ENCODE results near the gene HTR5A.

DNA sequence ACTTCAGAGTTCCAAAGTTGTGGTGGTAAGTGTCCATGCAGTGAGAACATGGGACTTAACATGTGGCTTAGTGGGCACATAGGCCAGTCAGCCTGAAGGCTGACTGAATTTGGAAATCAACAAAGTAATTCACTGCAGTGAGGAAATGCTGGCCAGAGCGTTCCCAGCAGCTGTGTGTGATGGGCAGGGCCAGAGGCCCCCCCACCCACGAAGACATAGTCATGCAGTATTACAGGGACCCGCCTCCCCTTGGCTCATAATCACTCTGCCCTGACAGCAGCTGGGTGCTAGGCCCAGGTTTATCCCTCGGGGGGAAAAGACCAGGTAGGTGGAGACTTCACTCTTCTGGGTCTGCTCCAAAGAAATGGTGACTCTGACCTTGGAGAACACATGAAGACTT, 33.7 kb downstream of the HTR5A start:
- TF ChIP-seq TCF4 (CRISPR knock-in tag; IDR thresholded peaks at IDR 0.05; ENCODE audit: borderline replicate concordance), result no peak
- TF ChIP-seq, protein P1, sequence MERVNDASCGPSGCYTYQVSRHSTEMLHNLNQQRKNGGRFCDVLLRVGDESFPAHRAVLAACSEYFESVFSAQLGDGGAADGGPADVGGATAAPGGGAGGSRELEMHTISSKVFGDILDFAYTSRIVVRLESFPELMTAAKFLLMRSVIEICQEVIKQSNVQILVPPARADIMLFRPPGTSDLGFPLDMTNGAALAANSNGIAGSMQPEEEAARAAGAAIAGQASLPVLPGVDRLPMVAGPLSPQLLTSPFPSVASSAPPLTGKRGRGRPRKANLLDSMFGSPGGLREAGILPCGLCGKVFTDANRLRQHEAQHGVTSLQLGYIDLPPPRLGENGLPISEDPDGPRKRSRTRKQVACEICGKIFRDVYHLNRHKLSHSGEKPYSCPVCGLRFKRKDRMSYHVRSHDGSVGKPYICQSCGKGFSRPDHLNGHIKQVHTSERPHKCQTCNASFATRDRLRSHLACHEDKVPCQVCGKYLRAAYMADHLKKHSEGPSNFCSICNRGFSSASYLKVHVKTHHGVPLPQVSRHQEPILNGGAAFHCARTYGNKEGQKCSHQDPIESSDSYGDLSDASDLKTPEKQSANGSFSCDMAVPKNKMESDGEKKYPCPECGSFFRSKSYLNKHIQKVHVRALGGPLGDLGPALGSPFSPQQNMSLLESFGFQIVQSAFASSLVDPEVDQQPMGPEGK (CRISPR knock-in tag; IDR thresholded peaks at IDR 0.05; ENCODE audit: borderline replicate concordance), result no peak
- TF ChIP-seq ESRRG (CRISPR knock-in tag; IDR thresholded peaks at IDR 0.05), result no peak
- TF ChIP-seq BACH2 (CRISPR knock-in tag; IDR thresholded peaks at IDR 0.05; ENCODE audit: borderline replicate concordance), result no peak
- TF ChIP-seq, protein P2, sequence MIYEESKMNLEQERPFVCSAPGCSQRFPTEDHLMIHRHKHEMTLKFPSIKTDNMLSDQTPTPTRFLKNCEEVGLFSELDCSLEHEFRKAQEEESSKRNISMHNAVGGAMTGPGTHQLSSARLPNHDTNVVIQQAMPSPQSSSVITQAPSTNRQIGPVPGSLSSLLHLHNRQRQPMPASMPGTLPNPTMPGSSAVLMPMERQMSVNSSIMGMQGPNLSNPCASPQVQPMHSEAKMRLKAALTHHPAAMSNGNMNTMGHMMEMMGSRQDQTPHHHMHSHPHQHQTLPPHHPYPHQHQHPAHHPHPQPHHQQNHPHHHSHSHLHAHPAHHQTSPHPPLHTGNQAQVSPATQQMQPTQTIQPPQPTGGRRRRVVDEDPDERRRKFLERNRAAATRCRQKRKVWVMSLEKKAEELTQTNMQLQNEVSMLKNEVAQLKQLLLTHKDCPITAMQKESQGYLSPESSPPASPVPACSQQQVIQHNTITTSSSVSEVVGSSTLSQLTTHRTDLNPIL (CRISPR knock-in tag; IDR thresholded peaks at IDR 0.05; ENCODE audit: low read depth), result no peak
- no peak for TF ChIP-seq ZFP3 (CRISPR knock-in tag; IDR thresholded peaks at IDR 0.05)
- no peak for TF ChIP-seq GLIS3 (CRISPR knock-in tag; IDR thresholded peaks at IDR 0.05)
- no peak for TF ChIP-seq ZC3H10 (CRISPR knock-in tag; IDR thresholded peaks at IDR 0.05)
- no peak for TF ChIP-seq PPARA (CRISPR knock-in tag; IDR thresholded peaks at IDR 0.05; ENCODE audit: borderline replicate concordance)
- TF ChIP-seq, protein P3, sequence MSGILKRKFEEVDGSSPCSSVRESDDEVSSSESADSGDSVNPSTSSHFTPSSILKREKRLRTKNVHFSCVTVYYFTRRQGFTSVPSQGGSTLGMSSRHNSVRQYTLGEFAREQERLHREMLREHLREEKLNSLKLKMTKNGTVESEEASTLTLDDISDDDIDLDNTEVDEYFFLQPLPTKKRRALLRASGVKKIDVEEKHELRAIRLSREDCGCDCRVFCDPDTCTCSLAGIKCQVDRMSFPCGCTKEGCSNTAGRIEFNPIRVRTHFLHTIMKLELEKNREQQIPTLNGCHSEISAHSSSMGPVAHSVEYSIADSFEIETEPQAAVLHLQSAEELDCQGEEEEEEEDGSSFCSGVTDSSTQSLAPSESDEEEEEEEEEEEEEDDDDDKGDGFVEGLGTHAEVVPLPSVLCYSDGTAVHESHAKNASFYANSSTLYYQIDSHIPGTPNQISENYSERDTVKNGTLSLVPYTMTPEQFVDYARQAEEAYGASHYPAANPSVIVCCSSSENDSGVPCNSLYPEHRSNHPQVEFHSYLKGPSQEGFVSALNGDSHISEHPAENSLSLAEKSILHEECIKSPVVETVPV (CRISPR knock-in tag; IDR thresholded peaks at IDR 0.05), result no peak
- TF ChIP-seq RARB (CRISPR knock-in tag; IDR thresholded peaks at IDR 0.05), result no peak
- no peak for TF ChIP-seq ISL1 (CRISPR knock-in tag; IDR thresholded peaks at IDR 0.05)

All from SK-N-SH treated with all-trans-retinoic acid at 6 μM for 48 hours (cell line).